IMR-90 (cell line): Measurements from ENCODE around the gene VAMP3. TPM values are rescaled to one million over a fixed set of nuclear protein-coding genes. Genes with fewer than 3 reads are reported as not detected.

Experiments used
- ATAC-seq: fragments of 200-7000 bp; cut with Tn5 transposase; 2 replicates; pipeline ENCODE4 v1.9.1; 2020; ENCODE audit warnings: low read depth, mild to moderate bottlenecking, moderate library complexity
- BruUV-seq: library from RNA; stranded (reverse); fragments of 400-500 nt; replicated peaks from 2 replicates; lab custom pipeline; 2021; lab: Mats Ljungman, UMichigan
- CTCF ChIA-PET: fragments of 300-600 bp; formaldehyde crosslinking; extraction: SDS; loops from one replicate; lab custom pipeline; 2021; ENCODE audit warnings: antibody characterized with exemption; lab: Yijun Ruan, JAX
- POLR2A ChIA-PET: fragments of 300-600 bp; sonication (Branson Sonifier 250); formaldehyde crosslinking; loops from one replicate; lab custom pipeline; 2022; ENCODE audit warnings: antibody characterized with exemption; ENCODE audit not compliant: unreplicated experiment; lab: Charles Lee
- DNase-seq: peaks from one replicate; pipeline ENCODE4 v3.0.0; 2013
- H2AFZ ChIP-seq: replicated peaks from 2 replicates; pipeline ENCODE3; 2013; ENCODE audit warnings: low read length, mild to moderate bottlenecking; ENCODE audit not compliant: poor library complexity
- H2AK5ac ChIP-seq: 2 replicates; pipeline ENCODE4 v1.6.1; 2013; ENCODE audit warnings: low read depth, low read length, inconsistent platforms
- H2AK9ac ChIP-seq: replicated peaks from 2 replicates; pipeline ENCODE3; 2013; ENCODE audit warnings: mild to moderate bottlenecking, low read depth, low read length, moderate library complexity; ENCODE audit not compliant: poor library complexity
- H2BK120ac ChIP-seq: 2 replicates; pipeline ENCODE4 v1.6.1; 2013; ENCODE audit warnings: low read depth, low read length, inconsistent platforms
- H2BK15ac ChIP-seq: 3 replicates; pipeline ENCODE4 v1.6.1; 2013; ENCODE audit warnings: low read depth, low read length, inconsistent platforms
- H2BK20ac ChIP-seq: 2 replicates; pipeline ENCODE4 v1.6.1; 2013; ENCODE audit warnings: low read depth, mild to moderate bottlenecking, inconsistent platforms, low read length, moderate library complexity
- H2BK5ac ChIP-seq: 2 replicates; pipeline ENCODE4 v1.6.1; 2013; ENCODE audit warnings: mild to moderate bottlenecking, low read depth, low read length, inconsistent platforms; ENCODE audit not compliant: poor library complexity, severe bottlenecking
- H3K14ac ChIP-seq: replicated peaks from 2 replicates; pipeline ENCODE4 v1.6.1; 2013; ENCODE audit warnings: low read depth, low read length, inconsistent platforms
- H3K18ac ChIP-seq: 2 replicates; pipeline ENCODE4 v1.6.1; 2013; ENCODE audit warnings: low read depth, low read length, control low read depth
- H3K23ac ChIP-seq: 2 replicates; pipeline ENCODE4 v1.6.1; 2013; ENCODE audit warnings: low read depth, low read length, inconsistent platforms
- H3K27ac ChIP-seq: 2 replicates; pipeline ENCODE4 v1.5.1; 2013; ENCODE audit warnings: mild to moderate bottlenecking, control low read depth, low read length; ENCODE audit not compliant: insufficient read depth
- H3K27me3 ChIP-seq: 2 replicates; pipeline ENCODE4 v1.6.1; 2013; ENCODE audit warnings: low read length; ENCODE audit not compliant: control insufficient read depth, insufficient read depth
- H3K36me3 ChIP-seq: 2 replicates; pipeline ENCODE4 v1.6.1; 2013; ENCODE audit warnings: low read length, mixed read lengths; ENCODE audit not compliant: control insufficient read depth, insufficient read depth
- H3K4ac ChIP-seq: 2 replicates; pipeline ENCODE4 v1.6.1; 2013; ENCODE audit warnings: low read depth, low read length, inconsistent platforms
- H3K4me1 ChIP-seq: 2 replicates; pipeline ENCODE4 v1.6.1; 2013; ENCODE audit warnings: low read length, mixed read lengths; ENCODE audit not compliant: control insufficient read depth, insufficient read depth
- H3K4me2 ChIP-seq: 2 replicates; pipeline ENCODE4 v1.6.1; 2013; ENCODE audit warnings: low read depth, mild to moderate bottlenecking, control low read depth, low read length, moderate library complexity
- H3K4me3 ChIP-seq: 2 replicates; pipeline ENCODE4 v1.5.1; 2013; ENCODE audit warnings: low read depth, mild to moderate bottlenecking, control low read depth, low read length, moderate library complexity; ENCODE audit not compliant: insufficient read depth
- H3K56ac ChIP-seq: 2 replicates; pipeline ENCODE4 v1.6.1; 2013; ENCODE audit warnings: low read length, inconsistent platforms; ENCODE audit not compliant: insufficient read depth; ENCODE audit errors: extremely low read depth
- H3K79me1 ChIP-seq, 2 experiments: 2 replicates each; pipeline ENCODE4 v1.6.1; 2013; ENCODE audit warnings: low read length in 2 of 2, inconsistent platforms in 1 of 2, low read depth in 1 of 2
- H3K9ac ChIP-seq: 2 replicates; pipeline ENCODE4 v1.6.1; 2013; ENCODE audit warnings: low read depth, low read length, control low read depth
- H3K9me1 ChIP-seq: 2 replicates; pipeline ENCODE4 v1.6.1; 2013; ENCODE audit warnings: low read length, inconsistent platforms; ENCODE audit not compliant: insufficient read depth
- H3K9me3 ChIP-seq: 2 replicates; pipeline ENCODE4 v1.6.1; 2013; ENCODE audit warnings: low read length; ENCODE audit not compliant: control insufficient read depth, insufficient read depth
- H4K20me1 ChIP-seq: 2 replicates; pipeline ENCODE4 v1.6.1; 2013; ENCODE audit warnings: low read length, inconsistent platforms; ENCODE audit not compliant: insufficient read depth
- H4K5ac ChIP-seq: 2 replicates; pipeline ENCODE4 v1.6.1; 2013; ENCODE audit warnings: mild to moderate bottlenecking, low read depth, low read length, control low read depth
- H4K8ac ChIP-seq, 2 experiments: 2 replicates each; pipeline ENCODE4 v1.6.1; 2013; ENCODE audit warnings: low read depth in 2 of 2, low read length in 2 of 2, control low read depth in 1 of 2, inconsistent platforms in 1 of 2
- H4K91ac ChIP-seq: 2 replicates; pipeline ENCODE4 v1.6.1; 2013; ENCODE audit warnings: low read depth, low read length, inconsistent platforms; ENCODE audit not compliant: insufficient read depth
- BHLHE40 ChIP-seq: fragments of 150-350 bp; IDR thresholded peaks from 2 replicates; pipeline ENCODE4 v1.6.1; 2016; ENCODE audit warnings: mild to moderate bottlenecking, low read depth, low read length
- CHD1 ChIP-seq: IDR thresholded peaks from 2 replicates; pipeline ENCODE4 v1.6.1; 2012; ENCODE audit warnings: low read depth, low read length, improper control_type of control experiment
- FOS ChIP-seq: fragments of 150-350 bp; IDR thresholded peaks from 2 replicates; pipeline ENCODE4 v1.6.1; 2016; ENCODE audit warnings: low read depth, low read length
- MXI1 ChIP-seq: IDR thresholded peaks from 2 replicates; pipeline ENCODE4 v1.6.1; 2012; ENCODE audit warnings: low read depth, mild to moderate bottlenecking, low read length, moderate library complexity, borderline replicate concordance
- RCOR1 ChIP-seq: IDR thresholded peaks from 2 replicates; pipeline ENCODE4 v1.6.1; 2012; ENCODE audit warnings: mild to moderate bottlenecking, low read length, improper control_type of control experiment; ENCODE audit not compliant: insufficient replicate concordance
- RFX5 ChIP-seq: IDR thresholded peaks from 2 replicates; pipeline ENCODE4 v1.8.0; 2012; ENCODE audit warnings: low read depth, mild to moderate bottlenecking, low read length, moderate library complexity
- SMC3 ChIP-seq: fragments of 150-350 bp; IDR thresholded peaks from 2 replicates; pipeline ENCODE4 v1.6.1; 2016; ENCODE audit warnings: low read depth, mild to moderate bottlenecking, antibody characterized with exemption, low read length, moderate library complexity
- USF2 ChIP-seq: fragments of 150-350 bp; IDR thresholded peaks from 2 replicates; pipeline ENCODE4 v1.6.1; 2017; ENCODE audit warnings: mild to moderate bottlenecking, antibody characterized with exemption, low read length, low read depth
- WGBS, 2 experiments: methylation state at CpG; one replicate each; pipeline versions ENCODE4 v1.1.5 to v1.1.7; 2013; ENCODE audit warnings: missing lambda C conversion rate in 2 of 2; ENCODE audit not compliant: insufficient read length in 1 of 2; ENCODE audit errors: extremely low coverage in 2 of 2; 5-methylcytosine and 5-hydroxymethylcytosine counted together
- dilution Hi-C: fragments of 300-500 bp; cut with HindIII; formaldehyde crosslinking; loops from one replicate; pipeline ENCODE4 v1.14.3; 2018; ENCODE audit warnings: low sequenced_read_pairs; ENCODE audit not compliant: unreplicated experiment
- in situ Hi-C: fragments of 300-500 bp; cut with MboI; formaldehyde crosslinking; loops from 3 replicates; pipeline ENCODE4 v1.14.3; 2019; ENCODE audit warnings: low sequenced_read_pairs, inconsistent platforms, mixed read lengths
- intact Hi-C: fragments of 100-400 bp; cut with micrococcal nuclease; formaldehyde crosslinking; loops from 2 replicates; pipeline ENCODE4 v1.10.0; 2022
- polyA plus RNA-seq, 3 experiments: library from polyadenylated mRNA; depleted of rRNA; stranded (reverse); fragments of >200 nt; gene quantifications; 2 replicates each; pipeline ENCODE4 v1.2.3, GENCODE V29; 2012; ENCODE audit warnings: low replicate concordance in 1 of 3
- total RNA-seq: library from RNA; depleted of rRNA; stranded (reverse); fragments of >200 nt; gene quantifications from 2 replicates; pipeline ENCODE4 v1.2.3, GENCODE V29; 2012

Gene VAMP3
- total and polyA plus RNA-seq, 2 of the 4 experiments (the other 2 are of a cell fraction): 99.1 to 354 TPM

GRCh38 chr1:7732331-7732730, 38.8 kb upstream of the VAMP3 start:
- POLR2A ChIA-PET: interaction anchor here (0.6 kb wide), 1 partner anchor 493 kb away, joined by 6 read pairs; no protein-coding TSS in a partner anchor
- H3K27me3 ChIP-seq: peaks cover 26% of the 10 kb centered on the region
- no peak overlapping the region for H3K4ac ChIP-seq
- H3K4me3 ChIP-seq: no peak overlapping the region
- dilution Hi-C loops: no loop called here
- H3K36me3 ChIP-seq: no peaks in the 10 kb centered on the region
- no peak overlapping the region for H2BK15ac ChIP-seq
- no peak overlapping the region for H2BK120ac ChIP-seq
- H2AFZ ChIP-seq: no peak overlapping the region
- H3K18ac ChIP-seq: no peak overlapping the region
- H3K4me1 ChIP-seq: no peaks in the 10 kb centered on the region
- DNase-seq (no peak), ATAC-seq (no peak)
- no peak overlapping the region for H4K5ac ChIP-seq
- H3K14ac ChIP-seq: no peak overlapping the region
- H3K27ac ChIP-seq: no peak overlapping the region
- H4K20me1 ChIP-seq: no peaks in the 10 kb centered on the region
- H4K8ac ChIP-seq: no peak overlapping the region
- H3K4me2 ChIP-seq: no peak overlapping the region
- H4K91ac ChIP-seq: no peak overlapping the region
- in situ Hi-C loops: no loop called here
- intact Hi-C loops: no loop called here
- no peak overlapping the region for H2AK5ac ChIP-seq
- H2BK5ac ChIP-seq: no peak overlapping the region
- no peak overlapping the region for H2AK9ac ChIP-seq
- TF ChIP-seq USF2: no peak
- TF ChIP-seq SMC3: no peak
- TF ChIP-seq FOS: no peak
- no peak for TF ChIP-seq BHLHE40
- TF ChIP-seq MXI1: no peak
- TF ChIP-seq CHD1: no peak
- TF ChIP-seq RCOR1: no peak
- TF ChIP-seq RFX5: no peak
- H3K56ac ChIP-seq: no peak overlapping the region
- H3K79me1 ChIP-seq: no peaks in the 10 kb centered on the region
- H3K23ac ChIP-seq: no peak overlapping the region
- CTCF ChIA-PET: no interaction called here
- H2BK20ac ChIP-seq: no peak overlapping the region
- H3K9me3 ChIP-seq: no peaks in the 10 kb centered on the region
- 84% methylated on average over 8 of the region's 19 CpGs; no CpG with 5 or more reads in 1 of the 2 experiments for WGBS, 2 experiments
- BruUV-seq: no TSS peak
- H3K9ac ChIP-seq: no peak overlapping the region
- no peaks in the 10 kb centered on the region for H3K9me1 ChIP-seq
